Loucy (cell line): ENCODE data around the gene ABCB11.

Source experiments
- H2AFZ ChIP-seq: fragments of 200-600 bp; sonication (generic); 2 replicates; pipeline ENCODE4 v1.6.0; 2016; ENCODE audit warnings: antibody characterized with exemption, mild to moderate bottlenecking, low read length, moderate library complexity
- H3F3A ChIP-seq: fragments of 200-600 bp; 2 replicates; pipeline ENCODE4 v1.6.0; 2016; ENCODE audit warnings: antibody characterized with exemption, low read depth, mild to moderate bottlenecking
- H3K27me3 ChIP-seq: fragments of 200-600 bp; sonication (generic); 2 replicates; pipeline ENCODE4 v1.6.1; 2014; ENCODE audit warnings: low read length, mild to moderate bottlenecking; ENCODE audit not compliant: insufficient read depth, poor library complexity, severe bottlenecking
- H3K36me3 ChIP-seq: fragments of 200-600 bp; sonication (generic); 2 replicates; pipeline ENCODE4 v1.6.1; 2016; ENCODE audit warnings: low read length; ENCODE audit not compliant: insufficient read depth
- H3K4me1 ChIP-seq: fragments of 200-600 bp; sonication (generic); 2 replicates; pipeline ENCODE4 v1.5.1; 2014; ENCODE audit warnings: low read length, mild to moderate bottlenecking; ENCODE audit not compliant: insufficient read depth, poor library complexity, severe bottlenecking
- H3K4me2 ChIP-seq: fragments of 200-600 bp; sonication (generic); 2 replicates; pipeline ENCODE4 v1.6.0; 2014; ENCODE audit warnings: antibody characterized with exemption, low read length, low read depth, mild to moderate bottlenecking; ENCODE audit not compliant: poor library complexity, severe bottlenecking
- H3K4me3 ChIP-seq: fragments of 200-600 bp; sonication (generic); 2 replicates; pipeline ENCODE4 v1.5.1; 2014; ENCODE audit warnings: low read length, mild to moderate bottlenecking, mixed read lengths; ENCODE audit not compliant: poor library complexity, severe bottlenecking
- H3K79me2 ChIP-seq: fragments of 200-600 bp; sonication (generic); 2 replicates; pipeline ENCODE4 v1.6.1; 2014; ENCODE audit warnings: low read length; ENCODE audit not compliant: insufficient read depth
- H3K9ac ChIP-seq: fragments of 200-600 bp; sonication (generic); 2 replicates; pipeline ENCODE4 v1.6.0; 2014; ENCODE audit warnings: mild to moderate bottlenecking, low read depth, low read length, moderate library complexity; ENCODE audit not compliant: poor library complexity, severe bottlenecking
- H3K9me2 ChIP-seq: fragments of 200-600 bp; sonication (generic); replicated peaks from 2 replicates; pipeline ENCODE4 v1.6.1; 2016; ENCODE audit warnings: low read depth, low read length, mixed read lengths
- H3K9me3 ChIP-seq: fragments of 200-600 bp; sonication (generic); 2 replicates; pipeline ENCODE4 v1.6.1; 2014; ENCODE audit warnings: mild to moderate bottlenecking, antibody characterized with exemption, low read length, low read depth; ENCODE audit not compliant: insufficient read depth
- H4K20me1 ChIP-seq: fragments of 200-600 bp; sonication (generic); 2 replicates; pipeline ENCODE4 v1.6.0; 2014; ENCODE audit warnings: antibody characterized with exemption, low read length, mild to moderate bottlenecking; ENCODE audit not compliant: insufficient read depth, poor library complexity, severe bottlenecking
- EZH2phosphoT487 ChIP-seq: fragments of 200-600 bp; IDR thresholded peaks from 2 replicates; pipeline ENCODE4 v1.6.1; 2018; ENCODE audit warnings: antibody characterized with exemption, mild to moderate bottlenecking, moderate library complexity, borderline replicate concordance
- TF ChIP-seq, protein P1 (sequence below): fragments of 200-600 bp; sonication (generic); conservative IDR thresholded peaks from 2 replicates; pipeline ENCODE4 v1.5.1; 2014; ENCODE audit warnings: mild to moderate bottlenecking, antibody characterized with exemption, low read length

Gene ABCB11

DNA sequence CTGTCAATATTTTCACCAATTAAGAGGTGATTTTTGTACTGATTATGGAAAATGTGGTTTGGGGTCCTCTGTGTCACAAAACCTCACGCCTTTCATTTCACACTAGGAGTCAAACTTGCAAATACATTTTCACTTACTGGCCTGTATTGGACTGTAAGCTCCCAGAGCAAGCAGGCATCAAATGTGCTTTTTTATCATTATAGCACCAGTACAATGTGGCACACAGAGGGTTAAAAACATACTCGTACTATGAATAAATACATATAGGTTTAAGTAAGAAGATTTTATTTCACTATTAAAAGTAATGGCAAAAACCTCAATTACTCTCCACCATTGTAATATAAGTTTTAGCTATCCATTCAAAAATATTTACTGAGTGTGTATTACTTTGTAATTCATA, 56.7 kb downstream of the ABCB11 start:
- Histone ChIP-seq H3K36me3 (no peaks in the 10 kb centered on the region), H3K4me3 (no peak overlapping the region), H3K4me2 (no peak overlapping the region), H4K20me1 (no peaks in the 10 kb centered on the region), H3K79me2 (no peaks in the 10 kb centered on the region), H2AFZ (no peak overlapping the region), H3K4me1 (peaks cover 3% of the 10 kb centered on the region), H3K9ac (no peak overlapping the region), H3F3A (peaks cover 3% of the 10 kb centered on the region; the same call in 1 of the 2 replicates), H3K9me3 (peaks cover 4% of the 10 kb centered on the region; the same call in 1 of the 2 replicates), H3K9me2 (no peaks in the 10 kb centered on the region), H3K27me3 (no peaks in the 10 kb centered on the region)
- TF ChIP-seq, protein P1, sequence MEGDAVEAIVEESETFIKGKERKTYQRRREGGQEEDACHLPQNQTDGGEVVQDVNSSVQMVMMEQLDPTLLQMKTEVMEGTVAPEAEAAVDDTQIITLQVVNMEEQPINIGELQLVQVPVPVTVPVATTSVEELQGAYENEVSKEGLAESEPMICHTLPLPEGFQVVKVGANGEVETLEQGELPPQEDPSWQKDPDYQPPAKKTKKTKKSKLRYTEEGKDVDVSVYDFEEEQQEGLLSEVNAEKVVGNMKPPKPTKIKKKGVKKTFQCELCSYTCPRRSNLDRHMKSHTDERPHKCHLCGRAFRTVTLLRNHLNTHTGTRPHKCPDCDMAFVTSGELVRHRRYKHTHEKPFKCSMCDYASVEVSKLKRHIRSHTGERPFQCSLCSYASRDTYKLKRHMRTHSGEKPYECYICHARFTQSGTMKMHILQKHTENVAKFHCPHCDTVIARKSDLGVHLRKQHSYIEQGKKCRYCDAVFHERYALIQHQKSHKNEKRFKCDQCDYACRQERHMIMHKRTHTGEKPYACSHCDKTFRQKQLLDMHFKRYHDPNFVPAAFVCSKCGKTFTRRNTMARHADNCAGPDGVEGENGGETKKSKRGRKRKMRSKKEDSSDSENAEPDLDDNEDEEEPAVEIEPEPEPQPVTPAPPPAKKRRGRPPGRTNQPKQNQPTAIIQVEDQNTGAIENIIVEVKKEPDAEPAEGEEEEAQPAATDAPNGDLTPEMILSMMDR, result no peak
- no peak for TF ChIP-seq EZH2phosphoT487

GRCh38 chr2:168971261-168971660, 59.9 kb downstream of the ABCB11 start:
- no peak overlapping the region for H3K4me3 ChIP-seq
- no peak overlapping the region for H3K4me2 ChIP-seq
- TF ChIP-seq EZH2phosphoT487, result no peak
- TF ChIP-seq, protein P1, result no peak
- H3K9ac ChIP-seq, result no peak overlapping the region
- no peaks in the 10 kb centered on the region for H4K20me1 ChIP-seq
- H3K79me2 ChIP-seq, result no peaks in the 10 kb centered on the region
- H2AFZ ChIP-seq, result 0 out of 2 replicates have a peak overlapping the region, but pooled peaks have one; percentile 44
- H3K4me1 ChIP-seq, result peaks cover 29% of the 10 kb centered on the region
- H3K36me3 ChIP-seq, result no peaks in the 10 kb centered on the region
- H3K9me3 ChIP-seq, result no peaks in the 10 kb centered on the region
- peaks cover 3% of the 10 kb centered on the region; the same call in 1 of the 2 replicates for H3F3A ChIP-seq
- no peaks in the 10 kb centered on the region for H3K27me3 ChIP-seq
- H3K9me2 ChIP-seq, result no peaks in the 10 kb centered on the region

DNA sequence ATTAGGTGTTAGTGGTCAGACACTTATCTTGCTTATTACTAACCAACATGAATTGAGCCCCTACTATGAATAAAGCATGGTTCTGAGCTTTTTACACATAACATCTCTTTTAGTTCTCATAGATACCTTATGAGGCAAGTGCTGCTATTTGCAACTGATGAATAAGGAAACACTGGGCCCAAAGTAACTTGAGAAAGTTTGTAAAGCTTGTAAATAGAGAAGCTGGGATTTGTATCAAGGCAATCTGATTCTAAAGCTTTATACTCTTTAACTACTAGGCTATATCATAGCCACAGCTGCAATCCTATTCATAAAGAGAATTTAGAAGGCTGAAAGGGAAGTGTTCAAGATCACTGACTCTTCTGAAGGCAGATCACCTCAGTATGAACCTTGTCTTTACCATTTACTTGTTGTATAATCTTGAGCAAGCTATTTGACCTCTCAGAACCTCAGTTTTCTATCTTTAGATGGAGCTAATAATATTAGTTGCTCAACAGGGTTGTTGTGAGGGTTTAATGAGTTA, 60.4 kb downstream of the ABCB11 start:
- no peaks in the 10 kb centered on the region for H3K9me3 ChIP-seq
- no peak overlapping the region for H3K4me2 ChIP-seq
- H3K4me3 ChIP-seq, result no peak overlapping the region
- peaks cover under 1% of the 10 kb centered on the region; the same call in 1 of the 2 replicates for H3F3A ChIP-seq
- H2AFZ ChIP-seq, result peak overlapping the region; percentile 44; the same call in 1 of the 2 replicates
- peaks cover 34% of the 10 kb centered on the region for H3K4me1 ChIP-seq
- no peaks in the 10 kb centered on the region for H3K9me2 ChIP-seq
- H3K27me3 ChIP-seq, result no peaks in the 10 kb centered on the region
- no peaks in the 10 kb centered on the region for H3K79me2 ChIP-seq
- H3K36me3 ChIP-seq, result no peaks in the 10 kb centered on the region
- TF ChIP-seq, protein P1, result no peak
- no peak for TF ChIP-seq EZH2phosphoT487
- H4K20me1 ChIP-seq, result no peaks in the 10 kb centered on the region
- no peak overlapping the region for H3K9ac ChIP-seq
